NCI-H2171 (cell line): ENCODE results near the gene SDCCAG8.

Source experiments
- DNase-seq: peaks from one replicate; lab custom pipeline; 2025; lab: John Stamatoyannopoulos, UW

SDCCAG8 gene

DNA sequence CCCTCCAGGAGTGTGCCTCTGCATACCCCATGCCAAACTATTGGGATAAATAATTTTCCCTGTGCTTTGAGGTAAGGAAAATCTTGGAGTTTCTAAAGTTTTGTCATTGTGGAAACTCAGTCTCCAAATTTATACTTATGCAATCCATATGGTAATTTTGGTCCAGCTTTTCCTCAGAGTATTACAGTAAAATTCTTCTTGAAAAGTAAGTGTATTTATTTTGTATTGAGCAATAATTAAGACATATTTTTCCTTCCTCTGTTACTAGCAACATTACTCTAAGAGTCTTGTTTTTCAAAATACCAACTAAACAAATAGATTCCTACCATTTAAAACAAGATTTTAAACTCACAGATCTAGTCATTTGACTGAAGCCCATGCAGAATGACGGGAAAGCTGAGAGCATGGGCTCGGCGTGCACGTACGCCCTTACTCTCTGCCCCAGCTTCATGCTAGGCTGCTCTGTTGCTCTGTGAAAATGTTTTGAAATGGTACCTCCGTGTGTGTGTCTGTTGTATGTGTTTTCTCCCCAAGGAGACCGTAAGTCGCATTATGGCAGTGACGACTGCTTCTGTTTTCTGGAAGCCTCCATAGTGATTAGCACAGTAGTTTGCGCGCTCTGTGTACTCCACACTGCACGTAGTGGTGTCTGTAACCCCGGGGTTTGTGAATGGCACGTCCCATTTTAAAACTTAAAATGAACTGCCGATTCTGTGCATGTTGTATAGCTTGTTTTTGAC lies 165.3 kb downstream of the SDCCAG8 start:
- no peak for DNase-seq

GRCh38 chr1:243421784-243422183 lies 165.9 kb downstream of the SDCCAG8 start:
- peak; percentile 80 for DNase-seq

- no peak for DNase-seq
Observed at GRCh38 chr1:243422362-243422761, 166.5 kb downstream of the SDCCAG8 start.

- DNase-seq = no peak
Observed at GRCh38 chr1:243428084-243428483, 172.2 kb downstream of the SDCCAG8 start.

DNA sequence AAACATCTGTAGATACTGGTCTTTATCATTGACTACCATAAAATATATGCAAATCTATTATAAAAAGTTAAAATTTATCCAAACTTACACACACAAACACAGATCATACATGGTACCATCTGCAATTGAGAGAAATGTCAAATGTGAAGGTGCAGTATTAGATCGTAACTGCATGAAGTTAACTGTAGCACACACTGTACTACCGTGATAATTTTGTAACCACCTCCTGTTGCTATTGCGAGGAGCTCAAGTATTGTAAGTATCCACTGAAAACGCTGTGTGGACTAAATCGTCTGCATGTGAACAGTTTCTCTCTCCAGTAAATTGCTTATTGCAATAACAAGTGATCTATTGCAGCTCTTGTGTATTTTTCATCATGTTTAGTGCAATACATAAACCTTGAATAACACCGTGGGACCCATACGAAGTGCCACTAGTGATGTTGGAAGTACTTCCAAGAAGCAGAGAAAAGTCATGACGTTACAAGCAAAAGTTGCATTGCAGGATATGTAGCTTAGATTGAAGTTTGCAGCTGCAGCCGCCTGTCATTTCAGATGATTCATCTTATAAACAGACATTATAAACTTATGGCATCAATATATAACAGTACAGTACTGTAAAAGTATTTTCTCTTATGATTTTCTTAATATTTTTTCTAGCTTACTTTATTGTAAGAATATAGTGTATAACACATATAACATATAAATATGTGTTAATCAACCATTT lies 172.9 kb downstream of the SDCCAG8 start:
- DNase-seq = no peak

DNA sequence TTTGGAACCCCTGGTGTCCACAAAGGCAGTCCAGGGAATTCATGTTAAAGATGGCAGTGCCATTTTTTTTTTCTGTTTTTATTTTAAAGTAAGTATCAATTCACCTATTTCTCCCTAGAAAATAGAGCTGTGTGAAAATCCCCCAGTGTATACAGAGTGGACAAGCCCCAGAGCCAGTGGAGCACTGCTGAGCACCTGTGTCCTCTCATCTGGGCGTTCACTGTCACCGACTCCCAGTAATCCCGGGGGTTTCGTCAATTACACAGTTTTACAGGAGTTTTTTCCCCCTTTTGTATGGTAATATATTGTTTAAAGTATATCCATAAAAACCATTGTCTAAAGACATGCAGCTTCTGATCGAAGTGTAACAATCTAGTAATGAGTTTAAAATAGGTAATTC lies 175.8 kb downstream of the SDCCAG8 start:
- DNase-seq = peak; percentile 5

DNA sequence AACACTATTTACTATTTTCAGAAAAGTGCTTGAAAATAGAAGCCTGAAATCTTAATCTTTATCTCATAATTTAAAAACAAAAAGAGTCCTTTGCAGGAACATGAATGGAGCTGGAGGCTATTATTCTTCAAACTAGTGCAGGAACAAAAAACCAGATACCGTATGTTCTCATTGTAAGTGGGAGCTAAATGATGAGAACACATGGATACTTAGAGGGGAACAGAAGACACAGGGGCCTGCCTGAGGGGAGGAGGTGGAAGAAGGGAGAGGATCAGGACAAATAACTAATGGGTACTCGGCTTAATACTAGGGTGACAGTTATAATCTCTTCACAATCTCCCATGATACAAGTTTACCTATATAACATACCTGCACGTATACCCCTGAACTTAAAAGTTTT lies 176.3 kb downstream of the SDCCAG8 start:
- peak; percentile 70 for DNase-seq

GRCh38 chr1:243433737-243434370 lies 178.0 kb downstream of the SDCCAG8 start:
- DNase-seq = peak; percentile 6

GRCh38 chr1:243434594-243434993 lies 178.8 kb downstream of the SDCCAG8 start:
- DNase-seq = no peak

- DNase-seq = no peak
Observed at GRCh38 chr1:243435836-243436235, 180.0 kb downstream of the SDCCAG8 start.

DNA sequence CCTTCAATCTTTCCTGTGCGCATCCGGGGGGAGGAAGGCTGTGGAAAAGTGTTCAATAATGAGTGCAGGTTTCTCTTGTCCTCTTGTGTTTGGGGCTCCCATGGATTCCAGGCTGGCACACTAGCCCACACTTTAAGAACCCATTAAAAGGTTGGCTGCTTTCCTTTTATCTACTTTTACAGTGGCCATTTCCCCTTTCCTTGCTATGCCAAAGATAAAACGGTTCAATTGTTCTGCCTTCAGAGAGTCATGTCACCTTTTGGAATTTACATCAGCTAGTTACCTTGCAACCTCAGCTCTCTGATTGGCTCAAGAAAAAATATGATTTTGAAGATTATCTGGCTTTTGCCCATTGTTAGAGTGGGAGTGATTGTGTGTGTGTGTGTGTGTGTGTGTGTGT lies 182.3 kb downstream of the SDCCAG8 start:
- no peak for DNase-seq

- no peak for DNase-seq
Observed at GRCh38 chr1:243438815-243439214, 183.0 kb downstream of the SDCCAG8 start.

GRCh38 chr1:243440406-243440805 lies 184.6 kb downstream of the SDCCAG8 start:
- no peak for DNase-seq

DNA sequence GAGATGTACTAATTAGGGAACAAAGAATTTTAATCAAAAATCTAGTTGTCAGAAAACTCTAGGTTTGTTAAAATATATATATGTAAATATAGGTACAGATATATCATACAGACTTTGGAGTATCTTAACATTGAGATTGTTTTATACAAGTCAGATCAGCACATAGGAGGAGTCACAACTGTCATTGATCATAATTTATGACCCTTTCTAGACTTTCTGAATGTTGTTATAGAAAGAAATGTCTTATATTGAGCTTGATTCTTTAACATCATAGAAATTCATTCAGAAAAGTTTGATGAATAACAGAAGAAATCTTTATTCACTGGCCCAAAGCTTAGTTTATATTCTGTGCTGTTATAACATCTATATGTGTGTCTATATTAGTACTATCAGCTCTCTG lies 185.8 kb downstream of the SDCCAG8 start:
- no peak for DNase-seq

GRCh38 chr1:243443557-243443956 lies 187.7 kb downstream of the SDCCAG8 start:
- DNase-seq = no peak

DNA sequence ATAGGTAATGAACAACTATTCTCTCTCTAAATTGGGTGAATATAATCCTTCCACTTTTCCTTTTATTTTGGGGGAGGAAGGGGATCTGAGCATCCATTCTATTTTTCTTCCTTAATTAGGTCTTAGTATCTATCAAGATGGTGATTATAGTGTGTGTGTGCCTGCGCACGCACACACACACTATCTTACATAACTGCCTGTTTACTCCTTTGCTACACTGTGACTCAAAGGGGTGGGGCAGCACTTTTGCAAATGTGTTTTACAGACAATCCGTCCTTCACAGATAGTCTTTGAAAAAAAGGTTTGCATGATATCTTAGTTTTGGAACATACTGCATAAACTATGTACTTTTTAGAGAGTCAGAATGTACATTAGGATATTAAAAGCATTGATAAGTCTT lies 191.5 kb downstream of the SDCCAG8 start:
- DNase-seq = no peak

GRCh38 chr1:243447844-243448243 lies 192.0 kb downstream of the SDCCAG8 start:
- DNase-seq = no peak

DNA sequence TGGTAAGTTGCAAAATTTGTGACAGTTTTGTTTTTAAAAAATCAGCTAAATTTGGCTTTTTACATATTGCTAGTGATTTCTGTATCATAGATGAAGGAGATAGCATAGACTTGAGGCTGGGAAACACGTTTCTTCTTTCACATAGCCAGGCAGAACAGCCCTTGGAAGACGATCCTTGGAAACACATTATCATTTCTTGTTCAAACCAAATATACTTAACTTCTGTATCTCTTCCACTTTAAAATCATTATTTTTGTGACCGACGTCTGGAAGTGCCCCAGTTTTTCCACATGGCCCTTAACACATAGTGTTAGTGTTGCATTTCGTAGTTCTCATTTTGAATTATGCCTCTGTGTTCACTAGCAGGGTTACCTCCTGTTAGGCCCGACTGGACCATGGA lies 193.5 kb downstream of the SDCCAG8 start:
- DNase-seq = no peak

GRCh38 chr1:243452092-243452491 lies 196.3 kb downstream of the SDCCAG8 start:
- DNase-seq = no peak

DNA sequence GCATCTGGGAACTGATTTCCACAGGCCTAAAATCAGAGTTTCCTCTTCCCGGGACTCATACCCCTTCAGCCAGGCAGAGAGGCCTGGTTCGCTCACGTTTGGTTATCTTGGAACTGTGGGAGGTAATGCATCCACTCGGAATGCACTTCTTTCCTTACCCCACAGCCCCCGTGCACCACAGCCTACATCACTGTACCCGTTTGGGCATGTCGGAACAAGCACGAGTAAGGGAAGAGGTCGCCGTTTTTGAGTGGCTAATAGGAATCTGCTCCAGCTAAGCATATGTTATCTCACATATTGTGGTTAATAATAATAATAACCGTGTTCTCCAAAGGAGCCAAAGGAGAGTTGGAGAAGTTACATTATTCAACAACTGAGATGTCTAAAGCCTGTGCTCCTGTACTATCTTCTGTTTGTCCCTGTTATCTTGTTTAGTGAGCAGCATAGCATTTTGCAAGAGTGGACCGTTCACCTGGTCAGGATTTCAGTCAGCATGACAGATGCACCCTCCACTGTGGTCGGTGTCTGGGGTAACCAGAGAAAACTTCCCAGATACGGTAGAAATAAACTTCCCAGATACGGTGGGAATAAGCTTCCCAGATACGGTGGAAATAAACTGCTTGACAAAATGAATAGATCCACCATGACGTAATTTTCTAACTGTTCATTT lies 198.6 kb downstream of the SDCCAG8 start:
- peak; percentile 20 for DNase-seq

DNA sequence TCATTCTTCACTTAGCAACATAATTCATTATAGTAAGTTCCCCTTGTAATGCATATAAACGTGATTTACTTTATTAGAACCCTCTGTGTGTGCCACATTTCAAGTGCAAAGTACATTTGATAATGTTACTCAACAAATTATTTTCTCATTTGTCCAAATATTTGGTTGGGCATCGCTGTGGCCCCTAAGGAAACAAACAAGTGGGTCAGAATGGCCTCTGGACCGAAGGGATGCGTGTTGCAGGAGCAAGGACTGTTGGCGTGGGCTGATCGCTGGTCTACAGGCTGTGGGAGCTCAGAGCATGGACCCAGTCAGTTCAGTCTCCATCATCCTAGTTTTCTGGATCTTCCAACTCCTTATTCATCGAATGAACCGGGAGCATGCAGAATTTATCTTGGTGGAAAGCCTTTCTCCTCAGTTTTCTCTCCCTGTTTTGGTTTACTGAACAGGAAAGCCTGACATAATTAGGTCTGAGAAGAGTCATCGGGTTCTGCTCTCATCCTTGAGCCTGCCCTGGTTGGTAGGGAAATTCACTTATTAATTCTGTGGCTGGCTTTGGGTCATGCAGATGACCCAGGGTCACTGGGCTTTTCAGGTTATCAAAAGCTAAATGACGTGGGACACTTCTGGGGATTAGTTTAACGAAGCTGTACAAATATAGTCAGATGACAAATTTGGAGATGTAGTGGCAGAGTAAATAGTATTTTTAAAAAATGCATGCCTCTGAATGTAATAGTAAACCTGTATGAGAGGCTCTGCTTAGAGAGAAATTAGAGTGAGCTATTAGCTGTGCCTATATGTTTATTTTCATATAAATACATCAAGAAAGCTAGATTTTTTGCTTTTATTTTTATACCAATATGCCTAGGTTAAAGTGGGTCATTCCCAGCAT lies 200.2 kb downstream of the SDCCAG8 start:
- no peak for DNase-seq
